Measurements from ENCODE around the gene CKAP2.
"Not testable (repeated sequence)": the region's sequence is repeated elsewhere in the genome, so short reads cannot be mapped to it uniquely, and the experiment has no call there.

Gene CKAP2

DNA sequence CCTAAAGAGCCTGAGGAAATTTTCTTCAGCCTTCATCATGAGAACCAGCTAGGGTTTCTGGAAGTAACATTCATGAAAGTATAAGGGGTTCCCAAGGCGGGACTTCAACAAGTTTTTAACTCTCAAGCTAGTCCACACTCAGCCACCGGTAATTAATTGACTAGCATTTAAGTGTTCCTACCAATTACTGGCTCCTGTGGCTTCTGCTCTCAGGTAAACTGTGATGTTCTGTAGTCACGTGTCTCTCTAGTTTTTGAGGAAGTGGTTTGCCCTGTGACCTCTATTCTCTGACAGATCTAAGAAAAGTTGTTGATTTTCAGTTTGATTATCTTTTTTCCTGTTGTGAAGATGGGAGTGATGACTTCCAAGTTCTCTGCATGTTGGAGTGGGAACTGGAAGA, 42.7 kb downstream of the CKAP2 start:
- not testable (repeated sequence) for H3K27ac ChIP-seq (ENCODE audit: low read length); H3K9me3 ChIP-seq (ENCODE audit: control insufficient read depth in 1 of 2, low read length in 2 of 2); H3K27me3 ChIP-seq (ENCODE audit: low read depth, low read length); H3K4me1 ChIP-seq (ENCODE audit: control insufficient read depth in 1 of 2, insufficient read depth in 2 of 2, low read length in 2 of 2); H3K36me3 ChIP-seq (ENCODE audit: control insufficient read depth in 1 of 2, insufficient read depth in 2 of 2, low read length in 2 of 2); H3K4me3 ChIP-seq (ENCODE audit: low read depth in 1 of 2, low read length in 2 of 2)

DNA sequence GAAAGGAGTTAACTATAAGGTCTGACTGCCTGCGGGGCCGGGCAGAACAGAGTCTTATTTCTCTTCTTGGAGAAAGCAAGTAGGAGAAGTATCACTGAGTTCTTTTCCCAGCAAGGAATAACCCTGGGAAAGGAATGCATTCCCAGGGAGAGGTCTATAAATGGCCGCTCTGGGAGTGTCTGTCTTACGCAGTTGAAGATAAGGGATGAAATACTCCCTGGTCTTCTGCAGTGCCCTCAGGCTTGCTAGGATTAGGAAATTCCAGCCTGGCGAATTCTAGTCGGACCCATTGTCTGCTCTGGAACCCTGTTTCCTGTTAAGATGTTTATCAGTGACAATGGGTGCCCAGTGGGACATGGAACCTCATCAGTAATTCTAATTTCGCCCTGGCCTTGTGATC, 47.0 kb downstream of the CKAP2 start:
- not testable (repeated sequence) for H3K27me3 ChIP-seq (ENCODE audit: low read depth, low read length); H3K4me1 ChIP-seq (ENCODE audit: control insufficient read depth in 1 of 2, insufficient read depth in 2 of 2, low read length in 2 of 2); H3K9me3 ChIP-seq (ENCODE audit: control insufficient read depth in 1 of 2, low read length in 2 of 2); H3K4me3 ChIP-seq (ENCODE audit: low read depth in 1 of 2, low read length in 2 of 2); H3K36me3 ChIP-seq (ENCODE audit: control insufficient read depth in 1 of 2, insufficient read depth in 2 of 2, low read length in 2 of 2); H3K27ac ChIP-seq (ENCODE audit: low read length)

DNA sequence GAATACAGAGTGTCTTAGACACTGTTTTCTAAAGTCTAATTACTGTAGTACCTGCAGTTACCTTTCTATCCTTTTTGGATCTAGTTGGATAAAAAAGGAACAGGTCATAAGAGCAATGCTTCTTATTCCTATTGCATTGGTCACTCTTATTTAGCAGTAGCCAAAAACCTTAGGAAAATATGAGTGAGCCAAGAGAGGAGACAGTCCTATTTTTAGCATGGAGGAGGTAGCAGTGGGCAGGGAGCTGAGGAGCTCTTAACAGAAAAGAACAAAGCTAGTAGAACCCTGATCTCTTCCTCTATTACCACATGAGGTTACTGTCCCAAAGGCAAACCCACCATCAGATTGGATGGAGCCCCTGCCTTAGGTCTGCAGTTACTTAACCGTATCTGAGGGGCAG, 50.6 kb downstream of the CKAP2 start:
- H3K4me3 ChIP-seq (ENCODE audit: low read depth in 1 of 2, low read length in 2 of 2); H3K4me1 ChIP-seq (ENCODE audit: control insufficient read depth in 1 of 2, insufficient read depth in 2 of 2, low read length in 2 of 2); H3K27me3 ChIP-seq (ENCODE audit: low read depth, low read length); H3K36me3 ChIP-seq (ENCODE audit: control insufficient read depth in 1 of 2, insufficient read depth in 2 of 2, low read length in 2 of 2); H3K27ac ChIP-seq (ENCODE audit: low read length); H3K9me3 ChIP-seq (ENCODE audit: control insufficient read depth in 1 of 2, low read length in 2 of 2): not testable (repeated sequence)

DNA sequence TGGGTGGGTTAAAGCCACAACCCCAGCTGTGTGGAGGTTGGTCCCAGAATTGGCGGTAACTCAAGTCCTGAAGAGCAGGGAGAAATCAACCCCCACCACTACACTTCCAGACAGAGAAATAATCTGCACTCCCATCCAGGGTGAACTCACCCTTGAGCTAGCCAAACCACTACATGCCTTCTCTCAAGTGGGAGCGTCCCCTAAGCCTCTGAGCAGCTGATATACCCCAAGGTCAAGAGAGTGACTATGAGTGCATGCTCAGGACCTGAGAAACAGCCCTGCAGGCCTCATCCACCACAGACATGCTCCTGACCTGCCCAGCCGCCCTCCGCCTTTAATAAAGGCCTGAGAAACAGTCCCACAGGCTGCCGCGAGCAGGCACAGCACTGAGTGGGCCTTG, 54.3 kb downstream of the CKAP2 start:
- H3K9me3 ChIP-seq (ENCODE audit: control insufficient read depth in 1 of 2, low read length in 2 of 2); H3K36me3 ChIP-seq (ENCODE audit: control insufficient read depth in 1 of 2, insufficient read depth in 2 of 2, low read length in 2 of 2); H3K4me1 ChIP-seq (ENCODE audit: control insufficient read depth in 1 of 2, insufficient read depth in 2 of 2, low read length in 2 of 2); H3K27ac ChIP-seq (ENCODE audit: low read length); H3K4me3 ChIP-seq (ENCODE audit: low read depth in 1 of 2, low read length in 2 of 2); H3K27me3 ChIP-seq (ENCODE audit: low read depth, low read length): not testable (repeated sequence)

DNA sequence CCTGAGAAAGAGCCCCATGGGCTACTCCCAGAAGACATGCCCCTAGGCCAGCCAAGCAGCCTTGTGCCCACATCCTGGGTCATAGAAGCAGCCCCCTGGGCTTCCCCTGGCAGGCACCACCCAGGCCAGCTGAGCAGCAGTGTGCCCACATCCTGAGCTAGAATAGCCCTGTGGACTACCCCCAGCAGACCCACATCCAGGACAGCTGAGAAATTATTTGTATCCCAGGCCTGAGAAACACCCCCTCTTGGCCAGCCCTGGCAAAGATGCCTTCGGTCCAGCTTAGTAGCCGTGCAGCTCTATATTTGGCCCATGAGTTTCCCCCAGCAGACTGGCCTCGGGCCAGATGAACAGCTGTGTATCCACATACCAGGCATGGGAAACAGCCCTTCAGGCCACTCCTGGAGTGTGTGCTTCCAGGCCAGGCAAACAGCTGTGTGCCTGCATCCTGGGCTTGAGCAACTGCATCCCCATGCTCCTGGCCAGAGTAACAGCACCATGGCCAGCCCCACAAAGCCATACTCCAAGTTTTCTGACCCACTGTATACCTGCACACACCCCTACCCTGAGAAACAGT, 55.0 kb downstream of the CKAP2 start:
- not testable (repeated sequence) for H3K4me3 ChIP-seq (ENCODE audit: low read depth in 1 of 2, low read length in 2 of 2); H3K4me1 ChIP-seq (ENCODE audit: control insufficient read depth in 1 of 2, insufficient read depth in 2 of 2, low read length in 2 of 2); H3K27ac ChIP-seq (ENCODE audit: low read length); H3K27me3 ChIP-seq (ENCODE audit: low read depth, low read length); H3K9me3 ChIP-seq (ENCODE audit: control insufficient read depth in 1 of 2, low read length in 2 of 2); H3K36me3 ChIP-seq (ENCODE audit: control insufficient read depth in 1 of 2, insufficient read depth in 2 of 2, low read length in 2 of 2)

DNA sequence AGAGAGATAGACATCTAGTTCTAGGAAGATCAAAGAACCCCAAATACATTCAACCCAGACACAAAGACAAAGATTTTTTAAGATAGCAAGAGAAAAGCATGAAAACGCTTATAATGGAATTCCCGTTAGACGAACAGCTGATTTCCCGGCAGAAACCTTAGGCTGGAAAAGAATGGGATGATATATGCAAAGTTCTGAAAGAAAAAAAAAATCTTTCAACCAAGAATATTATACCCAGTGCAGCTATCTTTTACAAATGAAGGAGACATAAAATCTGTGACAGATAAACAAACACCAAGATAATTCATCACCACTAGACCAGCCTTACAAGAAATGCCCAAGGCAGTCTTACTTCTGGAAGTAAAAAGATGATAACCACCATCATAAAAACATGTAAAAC, 56.3 kb downstream of the CKAP2 start:
- not testable (repeated sequence) for H3K27ac ChIP-seq (ENCODE audit: low read length); H3K4me1 ChIP-seq (ENCODE audit: control insufficient read depth in 1 of 2, insufficient read depth in 2 of 2, low read length in 2 of 2); H3K9me3 ChIP-seq (ENCODE audit: control insufficient read depth in 1 of 2, low read length in 2 of 2); H3K27me3 ChIP-seq (ENCODE audit: low read depth, low read length); H3K36me3 ChIP-seq (ENCODE audit: control insufficient read depth in 1 of 2, insufficient read depth in 2 of 2, low read length in 2 of 2); H3K4me3 ChIP-seq (ENCODE audit: low read depth in 1 of 2, low read length in 2 of 2)

DNA sequence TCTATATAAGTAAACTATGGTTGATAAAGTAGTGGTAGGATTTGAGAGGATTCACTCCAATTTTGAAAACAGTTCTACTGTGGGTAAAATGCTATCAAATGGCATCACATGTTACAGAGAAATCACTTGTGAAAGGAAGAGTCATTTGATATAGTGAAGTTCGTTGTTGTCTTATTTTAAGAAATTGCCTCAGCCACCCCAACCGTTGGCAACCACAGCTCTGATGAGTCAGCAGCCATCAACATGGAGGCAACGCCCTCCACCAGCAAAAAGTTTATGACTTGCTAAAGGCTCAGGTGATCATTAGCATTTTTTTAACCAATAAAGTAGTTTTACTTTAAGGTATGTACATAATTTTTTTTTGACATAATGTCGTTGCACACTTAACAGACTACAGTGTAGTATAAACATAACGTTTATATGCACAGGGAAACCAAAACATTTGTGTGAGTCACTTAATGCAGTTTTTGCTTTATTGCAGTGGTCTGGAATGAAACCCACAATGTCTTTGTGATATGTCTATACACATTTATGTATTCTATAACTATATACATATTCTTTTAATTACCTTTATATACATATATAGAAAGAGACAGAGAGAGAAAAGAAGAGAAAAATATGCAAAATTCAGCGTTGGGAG, 58.8 kb downstream of the CKAP2 start:
- not testable (repeated sequence) for H3K9me3 ChIP-seq (ENCODE audit: control insufficient read depth in 1 of 2, low read length in 2 of 2); H3K27me3 ChIP-seq (ENCODE audit: low read depth, low read length); H3K4me3 ChIP-seq (ENCODE audit: low read depth in 1 of 2, low read length in 2 of 2); H3K4me1 ChIP-seq (ENCODE audit: control insufficient read depth in 1 of 2, insufficient read depth in 2 of 2, low read length in 2 of 2); H3K36me3 ChIP-seq (ENCODE audit: control insufficient read depth in 1 of 2, insufficient read depth in 2 of 2, low read length in 2 of 2); H3K27ac ChIP-seq (ENCODE audit: low read length)

DNA sequence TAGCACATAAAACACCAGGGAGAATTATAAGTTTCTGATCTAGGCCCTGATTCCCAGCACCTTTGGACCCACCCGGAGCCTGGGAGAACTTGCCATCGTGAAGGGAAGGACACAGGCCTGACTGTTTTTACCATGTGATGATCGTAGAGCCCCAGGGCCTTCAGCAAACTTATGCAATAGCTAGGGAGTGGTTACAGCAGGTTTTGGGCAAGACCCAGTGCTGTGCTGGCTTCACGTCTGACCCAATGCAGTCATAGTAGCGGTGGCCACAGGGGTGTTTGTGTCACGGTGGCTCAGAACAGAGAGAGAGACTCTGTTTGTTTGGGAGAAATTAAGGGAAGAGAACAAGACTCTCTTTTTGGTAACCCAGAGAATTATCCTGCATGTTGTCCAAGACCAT, 68.0 kb downstream of the CKAP2 start:
- H3K36me3 ChIP-seq (ENCODE audit: control insufficient read depth in 1 of 2, insufficient read depth in 2 of 2, low read length in 2 of 2); H3K27ac ChIP-seq (ENCODE audit: low read length); H3K4me1 ChIP-seq (ENCODE audit: control insufficient read depth in 1 of 2, insufficient read depth in 2 of 2, low read length in 2 of 2); H3K27me3 ChIP-seq (ENCODE audit: low read depth, low read length); H3K4me3 ChIP-seq (ENCODE audit: low read depth in 1 of 2, low read length in 2 of 2); H3K9me3 ChIP-seq (ENCODE audit: control insufficient read depth in 1 of 2, low read length in 2 of 2): not testable (repeated sequence)

All from muscle layer of duodenum (tissue), 2 donors.